HFFc6 (cell line): ENCODE measurements around the gene CDH23. TPM values are rescaled to one million over a fixed set of nuclear protein-coding genes. Genes with fewer than 3 reads are reported as not detected.

Source experiments
- DNase-seq: peaks from one replicate; pipeline ENCODE4 v3.0.0-alpha.2; 2018
- H3K27ac Mint-ChIP-seq: 2 replicates; pipeline ENCODE4 v1.8.0; 2020; ENCODE audit warnings: mild to moderate bottlenecking, mixed read lengths
- H3K27me3 Mint-ChIP-seq: 2 replicates; pipeline ENCODE4 v1.8.0; 2021; ENCODE audit warnings: mild to moderate bottlenecking, moderate library complexity, mixed read lengths; ENCODE audit not compliant: insufficient read depth
- H3K36me3 Mint-ChIP-seq: 2 replicates; pipeline ENCODE4 v1.8.0; 2021; ENCODE audit warnings: low read depth, mixed read lengths
- H3K4me1 Mint-ChIP-seq: 2 replicates; pipeline ENCODE4 v1.8.0; 2020; ENCODE audit warnings: low read depth, mixed read lengths
- H3K4me3 Mint-ChIP-seq: 2 replicates; pipeline ENCODE4 v1.8.0; 2020; ENCODE audit warnings: mild to moderate bottlenecking, moderate library complexity, mixed read lengths
- H3K9me3 Mint-ChIP-seq: 2 replicates; pipeline ENCODE4 v1.8.0; 2020; ENCODE audit warnings: mild to moderate bottlenecking, mixed read lengths
- total RNA-seq, 6 experiments: library from RNA; stranded (reverse); fragmentation: NEBNext Ultra II Directional; extraction: Animal tissue kit (Norgen Biotek cat#: 25700); gene quantifications; 2 replicates in 1 of 6; 3 replicates in 5 of 6; pipeline ENCODE4 v1.2.3, GENCODE V29; 2021
- TF ChIP-seq, protein P1 (sequence below): fragments of 200-600 bp; sonication (generic); IDR thresholded peaks from 2 replicates; pipeline ENCODE4 v1.5.0; 2021; ENCODE audit warnings: antibody characterized with exemption, mild to moderate bottlenecking

CDH23 gene
- total RNA-seq, 6 experiments from 2014 or later: 0.02 to 0.11 (median 0.04) TPM; not detected in 2

DNA sequence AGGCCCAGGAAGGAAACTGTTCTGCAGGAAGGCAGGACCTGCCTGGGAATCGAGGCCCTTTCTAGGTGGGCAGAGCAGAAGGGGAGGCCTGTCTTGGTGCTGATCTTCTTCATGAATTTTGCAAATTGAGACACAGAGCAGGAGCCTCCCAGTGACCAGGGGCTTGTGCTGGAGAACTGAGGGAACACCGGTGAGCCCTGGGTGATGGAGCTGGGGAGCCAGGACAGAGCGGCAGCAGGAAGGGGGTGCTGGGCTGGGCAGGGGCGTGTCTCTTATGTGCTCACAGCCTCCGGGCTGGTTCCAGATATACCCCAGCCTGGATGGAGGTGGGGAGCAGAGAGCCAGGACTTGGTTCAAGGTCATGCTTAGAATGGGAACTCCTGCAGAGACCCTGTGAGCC, 182.9 kb downstream of the CDH23 start:
- H3K4me1 Mint-ChIP-seq: no peaks in the 10 kb centered on the region
- TF ChIP-seq, protein P1, sequence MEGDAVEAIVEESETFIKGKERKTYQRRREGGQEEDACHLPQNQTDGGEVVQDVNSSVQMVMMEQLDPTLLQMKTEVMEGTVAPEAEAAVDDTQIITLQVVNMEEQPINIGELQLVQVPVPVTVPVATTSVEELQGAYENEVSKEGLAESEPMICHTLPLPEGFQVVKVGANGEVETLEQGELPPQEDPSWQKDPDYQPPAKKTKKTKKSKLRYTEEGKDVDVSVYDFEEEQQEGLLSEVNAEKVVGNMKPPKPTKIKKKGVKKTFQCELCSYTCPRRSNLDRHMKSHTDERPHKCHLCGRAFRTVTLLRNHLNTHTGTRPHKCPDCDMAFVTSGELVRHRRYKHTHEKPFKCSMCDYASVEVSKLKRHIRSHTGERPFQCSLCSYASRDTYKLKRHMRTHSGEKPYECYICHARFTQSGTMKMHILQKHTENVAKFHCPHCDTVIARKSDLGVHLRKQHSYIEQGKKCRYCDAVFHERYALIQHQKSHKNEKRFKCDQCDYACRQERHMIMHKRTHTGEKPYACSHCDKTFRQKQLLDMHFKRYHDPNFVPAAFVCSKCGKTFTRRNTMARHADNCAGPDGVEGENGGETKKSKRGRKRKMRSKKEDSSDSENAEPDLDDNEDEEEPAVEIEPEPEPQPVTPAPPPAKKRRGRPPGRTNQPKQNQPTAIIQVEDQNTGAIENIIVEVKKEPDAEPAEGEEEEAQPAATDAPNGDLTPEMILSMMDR: no peak
- H3K4me3 Mint-ChIP-seq: no peak overlapping the region

DNA sequence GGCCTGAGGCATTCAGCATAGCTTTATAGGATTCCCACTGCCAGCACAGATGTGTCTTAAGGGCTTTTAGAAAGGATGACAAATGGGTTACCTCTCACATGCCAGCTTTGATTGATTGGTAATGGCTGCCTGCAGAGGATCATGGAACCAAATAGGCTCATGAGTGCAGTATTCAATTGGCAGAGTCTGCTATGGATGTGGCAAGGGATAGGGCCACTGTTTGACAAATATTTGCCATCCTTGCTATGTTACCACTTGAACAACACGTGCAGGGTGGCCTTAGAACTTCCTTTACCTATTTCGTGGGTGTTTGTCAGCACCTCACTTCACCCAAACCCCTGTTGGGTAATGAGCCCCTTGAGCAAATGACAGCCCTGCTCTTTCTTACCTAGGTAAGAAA, 183.7 kb downstream of the CDH23 start:
- TF ChIP-seq, protein P1: no peak
- no peaks in the 10 kb centered on the region for H3K36me3 Mint-ChIP-seq
- H3K4me3 Mint-ChIP-seq: no peak overlapping the region
- no peaks in the 10 kb centered on the region for H3K9me3 Mint-ChIP-seq
- H3K27ac Mint-ChIP-seq: no peak overlapping the region
- DNase-seq: no peak
- no peaks in the 10 kb centered on the region for H3K4me1 Mint-ChIP-seq
- peaks cover 24% of the 10 kb centered on the region for H3K27me3 Mint-ChIP-seq

More for the DNA sequence above, 182.9 kb downstream of the CDH23 start:
- no peaks in the 10 kb centered on the region for H3K9me3 Mint-ChIP-seq
- no peak overlapping the region for H3K27ac Mint-ChIP-seq
- H3K36me3 Mint-ChIP-seq: no peaks in the 10 kb centered on the region
- no peak for DNase-seq
- H3K27me3 Mint-ChIP-seq: peaks cover 24% of the 10 kb centered on the region

DNA sequence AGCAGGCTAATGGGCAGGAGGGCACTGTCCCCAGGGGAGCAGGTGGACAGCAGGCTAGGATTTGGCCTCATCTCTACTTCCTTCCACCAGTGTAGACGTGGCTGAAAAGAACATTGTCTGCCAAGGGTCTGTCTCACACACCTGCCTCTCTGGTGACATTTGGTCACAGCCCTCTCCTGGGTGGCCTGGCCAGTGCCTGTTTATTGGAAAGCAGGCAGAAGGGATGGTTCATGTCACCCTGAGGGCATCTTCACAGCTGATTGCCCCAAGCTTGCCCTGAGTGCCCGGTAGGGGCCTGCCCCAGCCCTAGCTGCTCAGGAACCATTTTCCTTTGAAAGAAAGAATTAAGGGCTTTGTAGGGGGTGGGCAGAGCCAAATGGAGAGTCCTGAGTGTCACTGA, 184.2 kb downstream of the CDH23 start:
- DNase-seq: no peak
- Mint-ChIP-seq H3K27me3 (peaks cover 21% of the 10 kb centered on the region), H3K4me3 (no peak overlapping the region), H3K4me1 (no peaks in the 10 kb centered on the region), H3K36me3 (no peaks in the 10 kb centered on the region), H3K9me3 (no peaks in the 10 kb centered on the region), H3K27ac (no peak overlapping the region)
- TF ChIP-seq, protein P1: no peak

DNA sequence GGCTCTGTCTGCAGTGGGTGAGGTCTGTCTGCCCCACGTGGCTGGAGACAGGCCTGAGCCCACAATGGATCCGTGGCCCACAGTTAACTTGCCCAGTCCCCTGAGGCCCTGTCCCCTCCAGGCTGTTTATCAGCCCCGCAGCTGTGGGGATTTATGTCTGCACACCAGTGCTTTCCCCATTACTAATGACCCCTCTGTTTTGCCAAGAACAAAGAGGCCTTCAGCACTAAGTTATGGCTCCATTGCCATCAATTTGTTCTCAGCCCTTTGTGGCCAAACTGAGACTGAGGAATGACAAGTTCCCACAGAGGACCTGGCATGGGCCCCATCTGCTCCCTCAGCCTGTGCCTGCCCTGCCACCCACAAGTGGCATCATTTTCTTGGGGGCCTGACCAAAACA, 184.7 kb downstream of the CDH23 start:
- no peak overlapping the region for H3K4me3 Mint-ChIP-seq
- peaks cover 17% of the 10 kb centered on the region for H3K27me3 Mint-ChIP-seq
- DNase-seq: no peak
- no peaks in the 10 kb centered on the region for H3K9me3 Mint-ChIP-seq
- TF ChIP-seq, protein P1: no peak
- H3K27ac Mint-ChIP-seq: no peak overlapping the region
- H3K36me3 Mint-ChIP-seq: no peaks in the 10 kb centered on the region
- H3K4me1 Mint-ChIP-seq: no peaks in the 10 kb centered on the region

DNA sequence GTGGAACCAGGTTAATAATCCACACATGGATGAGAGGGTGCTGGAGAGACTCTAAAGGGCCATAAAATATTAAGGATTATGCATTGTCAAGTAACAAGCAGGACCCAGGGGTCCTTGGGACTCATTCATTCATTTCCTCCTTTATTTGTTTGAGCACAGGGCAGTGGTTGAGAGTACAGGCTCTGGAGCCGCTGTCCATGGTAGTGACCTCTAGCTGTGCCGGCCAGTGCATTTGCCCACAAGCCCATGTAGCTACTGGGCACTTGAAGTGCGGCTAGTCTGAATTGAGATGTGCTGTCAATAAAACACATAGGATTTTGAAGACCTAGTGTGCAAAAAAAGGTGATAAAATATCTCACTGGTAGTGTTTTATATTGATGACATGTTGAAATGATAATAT, 185.3 kb downstream of the CDH23 start:
- H3K4me3 Mint-ChIP-seq: no peak overlapping the region
- no peaks in the 10 kb centered on the region for H3K9me3 Mint-ChIP-seq
- H3K4me1 Mint-ChIP-seq: no peaks in the 10 kb centered on the region
- peaks cover 14% of the 10 kb centered on the region for H3K27me3 Mint-ChIP-seq
- TF ChIP-seq, protein P1: no peak
- no peaks in the 10 kb centered on the region for H3K36me3 Mint-ChIP-seq
- no peak overlapping the region for H3K27ac Mint-ChIP-seq
- DNase-seq: no peak
